Measurements from ENCODE around the gene FAM200C.

GRCh38 chr5:160437271-160437670 is 37.4 kb upstream of the FAM200C start:
- TF ChIP-seq CTCF (IDR thresholded peaks at IDR 0.05) = no peak
- no peak for TF ChIP-seq POLR2A (IDR thresholded peaks at IDR 0.05)

All from heart left ventricle (tissue), 13 donors.